ENCODE measurements around the gene CERCAM. TPM values are rescaled to one million over a fixed set of nuclear protein-coding genes. Genes with fewer than 3 reads are reported as not detected.

Gene CERCAM
- total RNA-seq, 1 experiment from 2014 or later = 19.1 TPM

DNA sequence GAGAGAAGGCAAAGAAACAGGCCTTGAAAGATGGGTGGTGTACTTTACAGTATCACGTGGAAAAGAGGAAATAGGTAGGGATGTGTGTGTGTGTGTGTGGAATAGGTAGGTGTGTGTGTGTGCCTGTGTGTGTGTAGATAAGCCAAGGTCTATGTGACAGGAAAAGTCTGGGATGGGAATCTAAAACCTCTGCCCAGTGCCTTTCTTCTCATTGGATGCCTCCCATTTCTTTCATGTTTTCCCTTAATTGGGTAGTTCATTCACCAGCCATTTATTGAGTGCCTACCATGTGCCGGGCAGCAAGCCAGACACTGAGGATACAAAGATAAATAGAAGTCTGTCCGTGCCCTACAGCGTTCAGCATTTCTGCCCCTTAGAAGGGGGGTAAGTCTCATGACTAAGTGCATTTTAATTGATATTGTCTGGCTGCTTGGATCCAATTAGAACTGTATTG is 48.4 kb upstream of the CERCAM start:
- no peaks in the 10 kb centered on the region for H3K27me3 ChIP-seq (ENCODE audit: low read length)
- no peak overlapping the region for H2AFZ ChIP-seq (ENCODE audit: low read length)
- peak overlapping the region; percentile 97 for H3K4me3 ChIP-seq (ENCODE audit: low read length)
- H3K9me3 ChIP-seq (ENCODE audit: low read length) = no peaks in the 10 kb centered on the region
- ATAC-seq (no peak), DNase-seq (peak; percentile 21)
- peak overlapping the region; percentile 90 for H3K4me2 ChIP-seq (ENCODE audit: low read length)
- ChIA-PET POLR2A (ENCODE audit: unreplicated experiment) (no interaction called here), CTCF (no interaction called here)
- H3K4me1 ChIP-seq (ENCODE audit: insufficient read depth, low read length) = peaks cover 12% of the 10 kb centered on the region; the same call in 1 of the 2 replicates
- H3K9me2 ChIP-seq (replicated peaks; ENCODE audit: low read length) = no peaks in the 10 kb centered on the region
- peak overlapping the region; percentile 77; the same call in 1 of the 2 replicates for H3K27ac ChIP-seq (ENCODE audit: low read length)
- peaks cover 41% of the 10 kb centered on the region for H3K79me2 ChIP-seq (ENCODE audit: low read length)
- intact Hi-C loops (cut with micrococcal nuclease) = no loop called here
- H3F3A ChIP-seq (ENCODE audit: low read length, unreplicated experiment) = no peaks in the 10 kb centered on the region
- H3K36me3 ChIP-seq (ENCODE audit: low read depth, low read length) = no peaks in the 10 kb centered on the region
- no TSS peak for BruUV-seq (replicated peaks)
- no peaks in the 10 kb centered on the region for H4K20me1 ChIP-seq (ENCODE audit: low read length)
- no peak for TF ChIP-seq EZH2phosphoT487 (IDR thresholded peaks at IDR 0.05; ENCODE audit: borderline replicate concordance, low read length)
- TF ChIP-seq, protein P1, sequence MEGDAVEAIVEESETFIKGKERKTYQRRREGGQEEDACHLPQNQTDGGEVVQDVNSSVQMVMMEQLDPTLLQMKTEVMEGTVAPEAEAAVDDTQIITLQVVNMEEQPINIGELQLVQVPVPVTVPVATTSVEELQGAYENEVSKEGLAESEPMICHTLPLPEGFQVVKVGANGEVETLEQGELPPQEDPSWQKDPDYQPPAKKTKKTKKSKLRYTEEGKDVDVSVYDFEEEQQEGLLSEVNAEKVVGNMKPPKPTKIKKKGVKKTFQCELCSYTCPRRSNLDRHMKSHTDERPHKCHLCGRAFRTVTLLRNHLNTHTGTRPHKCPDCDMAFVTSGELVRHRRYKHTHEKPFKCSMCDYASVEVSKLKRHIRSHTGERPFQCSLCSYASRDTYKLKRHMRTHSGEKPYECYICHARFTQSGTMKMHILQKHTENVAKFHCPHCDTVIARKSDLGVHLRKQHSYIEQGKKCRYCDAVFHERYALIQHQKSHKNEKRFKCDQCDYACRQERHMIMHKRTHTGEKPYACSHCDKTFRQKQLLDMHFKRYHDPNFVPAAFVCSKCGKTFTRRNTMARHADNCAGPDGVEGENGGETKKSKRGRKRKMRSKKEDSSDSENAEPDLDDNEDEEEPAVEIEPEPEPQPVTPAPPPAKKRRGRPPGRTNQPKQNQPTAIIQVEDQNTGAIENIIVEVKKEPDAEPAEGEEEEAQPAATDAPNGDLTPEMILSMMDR (conservative IDR thresholded peaks at IDR 0.05; ENCODE audit: low read depth, low read length) = no peak
- no peak for TF ChIP-seq EZH2 (IDR thresholded peaks at IDR 0.05; ENCODE audit: low read length, unreplicated experiment)
- peak overlapping the region; percentile 96 for H3K9ac ChIP-seq (ENCODE audit: low read length)

DNA sequence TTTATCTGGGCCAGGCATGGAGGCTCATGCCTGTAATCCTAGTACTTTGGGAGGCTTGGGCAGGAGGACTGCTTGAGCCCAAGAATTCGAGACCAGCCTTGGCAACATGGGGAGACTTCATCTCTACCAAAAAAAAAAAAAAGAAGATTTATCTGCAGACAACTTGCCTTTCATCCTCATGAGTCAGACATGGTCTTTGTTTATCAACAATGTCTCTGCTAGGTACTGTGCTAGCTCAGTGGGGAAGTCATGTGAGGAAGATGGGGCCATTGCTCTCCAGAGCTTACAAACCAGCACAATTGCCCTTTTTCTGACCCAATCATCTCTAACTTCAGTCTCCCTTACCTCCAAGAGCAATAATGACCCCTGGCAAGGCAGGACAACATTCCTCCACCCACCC is 47.9 kb upstream of the CERCAM start:
- POLR2A ChIA-PET (ENCODE audit: unreplicated experiment) = no interaction called here
- TF ChIP-seq, protein P1 (conservative IDR thresholded peaks at IDR 0.05; ENCODE audit: low read depth, low read length) = no peak
- TF ChIP-seq EZH2 (IDR thresholded peaks at IDR 0.05; ENCODE audit: low read length, unreplicated experiment) = no peak
- no peak for TF ChIP-seq EZH2phosphoT487 (IDR thresholded peaks at IDR 0.05; ENCODE audit: borderline replicate concordance, low read length)

DNA sequence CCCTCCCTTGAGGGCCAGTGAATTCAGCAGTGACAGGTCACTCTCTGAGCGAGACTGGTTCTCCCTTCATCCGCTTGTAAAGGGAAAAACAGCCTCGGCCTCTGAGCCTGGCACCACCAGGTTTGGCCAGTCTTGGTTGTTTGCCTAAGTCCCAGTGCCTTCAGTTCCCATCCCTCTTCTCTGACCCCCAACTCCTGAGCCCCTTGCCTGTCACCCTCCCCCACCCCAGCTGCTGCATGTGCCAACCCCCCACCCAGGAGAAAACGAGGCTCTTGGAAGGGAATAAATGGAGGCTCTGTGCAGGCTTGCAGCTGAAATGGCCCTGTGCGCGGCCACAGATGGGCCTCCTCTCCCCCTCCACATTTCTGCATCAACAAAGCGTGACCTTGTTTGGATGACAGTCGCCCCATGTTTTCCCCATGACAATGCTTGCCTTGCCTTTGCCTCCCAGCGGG is 46.4 kb upstream of the CERCAM start:
- H3K79me2 ChIP-seq (ENCODE audit: low read length) = peaks cover 41% of the 10 kb centered on the region
- no peak overlapping the region for H3K27ac ChIP-seq (ENCODE audit: low read length)
- DNase-seq (no peak), ATAC-seq (no peak)
- H2AFZ ChIP-seq (ENCODE audit: low read length) = no peak overlapping the region
- no peaks in the 10 kb centered on the region for H3K27me3 ChIP-seq (ENCODE audit: low read length)
- no peak overlapping the region for H3K9ac ChIP-seq (ENCODE audit: low read length)
- no peak overlapping the region for H3K4me3 ChIP-seq (ENCODE audit: low read length)
- no peaks in the 10 kb centered on the region; the same call in 1 of the 2 replicates for H3K36me3 ChIP-seq (ENCODE audit: low read depth, low read length)
- H3K4me2 ChIP-seq (ENCODE audit: low read length) = no peak overlapping the region
- H4K20me1 ChIP-seq (ENCODE audit: low read length) = no peaks in the 10 kb centered on the region
- peaks cover 12% of the 10 kb centered on the region; the same call in 1 of the 2 replicates for H3K4me1 ChIP-seq (ENCODE audit: insufficient read depth, low read length)
- intact Hi-C loops (cut with micrococcal nuclease) = no loop called here
- ChIA-PET POLR2A (ENCODE audit: unreplicated experiment) (no interaction called here), CTCF (no interaction called here)
- no peaks in the 10 kb centered on the region for H3K9me2 ChIP-seq (replicated peaks; ENCODE audit: low read length)
- no peak for TF ChIP-seq EZH2phosphoT487 (IDR thresholded peaks at IDR 0.05; ENCODE audit: borderline replicate concordance, low read length)
- no peak for TF ChIP-seq EZH2 (IDR thresholded peaks at IDR 0.05; ENCODE audit: low read length, unreplicated experiment)
- TF ChIP-seq, protein P1 (conservative IDR thresholded peaks at IDR 0.05; ENCODE audit: low read depth, low read length) = no peak
- BruUV-seq (replicated peaks) = no TSS peak
- H3F3A ChIP-seq (ENCODE audit: low read length, unreplicated experiment) = no peaks in the 10 kb centered on the region
- H3K9me3 ChIP-seq (ENCODE audit: low read length) = no peaks in the 10 kb centered on the region

More for the DNA sequence above, 47.9 kb upstream of the CERCAM start:
- intact Hi-C loops (cut with micrococcal nuclease) = no loop called here
- no peak overlapping the region for H3K9ac ChIP-seq (ENCODE audit: low read length)
- no peaks in the 10 kb centered on the region for H3F3A ChIP-seq (ENCODE audit: low read length, unreplicated experiment)
- CTCF ChIA-PET = no interaction called here
- no peaks in the 10 kb centered on the region for H4K20me1 ChIP-seq (ENCODE audit: low read length)
- H3K9me3 ChIP-seq (ENCODE audit: low read length) = no peaks in the 10 kb centered on the region
- H3K27ac ChIP-seq (ENCODE audit: low read length) = no peak overlapping the region; the same call in 1 of the 2 replicates
- H3K4me3 ChIP-seq (ENCODE audit: low read length) = peak overlapping the region; percentile 97
- H3K4me2 ChIP-seq (ENCODE audit: low read length) = peak overlapping the region; percentile 90
- peaks cover 41% of the 10 kb centered on the region for H3K79me2 ChIP-seq (ENCODE audit: low read length)
- DNase-seq (peak; percentile 4), ATAC-seq (no peak)
- no TSS peak for BruUV-seq (replicated peaks)
- H3K36me3 ChIP-seq (ENCODE audit: low read depth, low read length) = no peaks in the 10 kb centered on the region
- H3K27me3 ChIP-seq (ENCODE audit: low read length) = no peaks in the 10 kb centered on the region
- H3K9me2 ChIP-seq (replicated peaks; ENCODE audit: low read length) = no peaks in the 10 kb centered on the region
- H2AFZ ChIP-seq (ENCODE audit: low read length) = no peak overlapping the region
- H3K4me1 ChIP-seq (ENCODE audit: insufficient read depth, low read length) = peaks cover 12% of the 10 kb centered on the region; the same call in 1 of the 2 replicates

Measured in PC-3 (cell line).